HG03342 (cell line): ENCODE results near the gene SIM1.

ENCODE experiments used
- ATAC-seq: cut with Tn5 transposase; IDR thresholded peaks from one replicate; pipeline ENCODE4 v1.9.1; 2021; ENCODE audit warnings: mild to moderate bottlenecking, moderate library complexity; ENCODE audit not compliant: unreplicated experiment

Gene SIM1

GRCh38 chr6:100458841-100459591, 5.7 kb downstream of the SIM1 start:
- ATAC-seq = no peak

GRCh38 chr6:100457311-100457990, 7.3 kb downstream of the SIM1 start:
- ATAC-seq = no peak

- no peak for ATAC-seq
These were observed 7.8 kb downstream of the SIM1 start for GRCh38 chr6:100456908-100457235.

GRCh38 chr6:100456141-100456907, 8.4 kb downstream of the SIM1 start:
- ATAC-seq = no peak

GRCh38 chr6:100455230-100456124, 9.2 kb downstream of the SIM1 start:
- ATAC-seq = no peak

GRCh38 chr6:100454551-100455229, 10.0 kb downstream of the SIM1 start:
- ATAC-seq = no peak

GRCh38 chr6:100453701-100454521, 10.8 kb downstream of the SIM1 start:
- no peak for ATAC-seq

GRCh38 chr6:100452998-100453397, 11.7 kb downstream of the SIM1 start:
- no peak for ATAC-seq

GRCh38 chr6:100451577-100451976, 13.1 kb downstream of the SIM1 start:
- no peak for ATAC-seq

- ATAC-seq = no peak
These were observed 15.5 kb downstream of the SIM1 start for GRCh38 chr6:100449239-100449691.

GRCh38 chr6:100447900-100448748, 16.6 kb downstream of the SIM1 start:
- ATAC-seq = no peak

- ATAC-seq = no peak
These were observed 17.4 kb downstream of the SIM1 start for GRCh38 chr6:100447081-100447899.

GRCh38 chr6:100446115-100447080, 18.3 kb downstream of the SIM1 start:
- ATAC-seq = no peak

GRCh38 chr6:100445512-100445911, 19.2 kb downstream of the SIM1 start:
- no peak for ATAC-seq

- ATAC-seq = no peak
These were observed 23.8 kb downstream of the SIM1 start for GRCh38 chr6:100440935-100441334.

- no peak for ATAC-seq
These were observed 29.4 kb downstream of the SIM1 start for GRCh38 chr6:100435299-100435698.
